ENCODE measurements around the gene NTRK3. TPM values are rescaled to one million over a fixed set of nuclear protein-coding genes. Genes with fewer than 3 reads are reported as not detected.

Gene NTRK3
- total RNA-seq, 1 donor from 2014 or later, result 3.5 TPM

DNA sequence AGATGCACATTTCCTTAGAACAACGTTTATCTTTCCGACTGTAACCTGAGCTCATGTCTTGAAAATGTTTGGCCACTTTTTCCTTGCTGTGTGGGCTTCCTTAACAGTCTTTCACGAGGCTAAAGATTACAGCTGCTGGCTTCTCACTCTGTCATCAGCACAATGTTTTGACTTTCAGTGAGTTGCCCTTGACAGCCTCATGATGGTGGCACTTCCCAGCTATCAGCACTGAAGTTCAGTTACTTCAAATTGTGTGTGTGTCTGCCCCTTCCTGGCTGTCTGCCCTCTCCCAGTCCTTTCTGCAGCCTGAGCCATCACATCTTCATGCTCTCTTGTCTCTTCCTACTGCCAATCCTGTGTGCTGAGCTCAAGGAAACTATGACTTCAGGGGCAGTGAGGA, 152.2 kb downstream of the NTRK3 start:
- intact Hi-C loops (cut with DNase I), result no loop called here

GRCh38 chr15:88100181-88100580, 156.4 kb downstream of the NTRK3 start:
- Histone ChIP-seq H3K27me3 (ENCODE audit: low read depth) (no peaks in the 10 kb centered on the region), H3K4me1 (no peaks in the 10 kb centered on the region), H3K27ac (no peak overlapping the region), H3K9me3 (no peaks in the 10 kb centered on the region), H3K36me3 (no peaks in the 10 kb centered on the region), H3K4me3 (no peak overlapping the region)
- intact Hi-C loops (cut with DNase I), result no loop called here
- DNase-seq (no peak), ATAC-seq (no peak)
- TF ChIP-seq CTCF (IDR thresholded peaks at IDR 0.05), result no peak

More for the DNA sequence above, 152.2 kb downstream of the NTRK3 start:
- Histone ChIP-seq H3K9me3 (no peaks in the 10 kb centered on the region), H3K36me3 (no peaks in the 10 kb centered on the region), H3K27ac (no peak overlapping the region), H3K4me1 (no peaks in the 10 kb centered on the region), H3K4me3 (no peak overlapping the region), H3K27me3 (ENCODE audit: low read depth) (no peaks in the 10 kb centered on the region)
- no peak for TF ChIP-seq CTCF (IDR thresholded peaks at IDR 0.05)
- DNase-seq (no peak), ATAC-seq (no peak)

GRCh38 chr15:88098361-88098760, 158.2 kb downstream of the NTRK3 start:
- intact Hi-C loops (cut with DNase I), result no loop called here
- no peaks in the 10 kb centered on the region for H3K9me3 ChIP-seq
- no peaks in the 10 kb centered on the region for H3K27me3 ChIP-seq (ENCODE audit: low read depth)
- no peak for ATAC-seq
- H3K4me3 ChIP-seq, result no peak overlapping the region
- DNase-seq, result no peak
- H3K36me3 ChIP-seq, result no peaks in the 10 kb centered on the region
- H3K27ac ChIP-seq, result no peak overlapping the region
- no peaks in the 10 kb centered on the region for H3K4me1 ChIP-seq
- no peak for TF ChIP-seq CTCF (IDR thresholded peaks at IDR 0.05)

- Histone ChIP-seq H3K36me3 (no peaks in the 10 kb centered on the region), H3K4me3 (no peak overlapping the region), H3K4me1 (peaks cover 6% of the 10 kb centered on the region), H3K9me3 (no peaks in the 10 kb centered on the region), H3K27ac (no peak overlapping the region), H3K27me3 (ENCODE audit: low read depth) (no peaks in the 10 kb centered on the region)
- intact Hi-C loops (cut with DNase I), result no loop called here
- no peak for DNase-seq
- no peak for TF ChIP-seq CTCF (IDR thresholded peaks at IDR 0.05)
- ATAC-seq, result no peak
Measured at GRCh38 chr15:88091444-88092016, 165.0 kb downstream of the NTRK3 start.

DNA sequence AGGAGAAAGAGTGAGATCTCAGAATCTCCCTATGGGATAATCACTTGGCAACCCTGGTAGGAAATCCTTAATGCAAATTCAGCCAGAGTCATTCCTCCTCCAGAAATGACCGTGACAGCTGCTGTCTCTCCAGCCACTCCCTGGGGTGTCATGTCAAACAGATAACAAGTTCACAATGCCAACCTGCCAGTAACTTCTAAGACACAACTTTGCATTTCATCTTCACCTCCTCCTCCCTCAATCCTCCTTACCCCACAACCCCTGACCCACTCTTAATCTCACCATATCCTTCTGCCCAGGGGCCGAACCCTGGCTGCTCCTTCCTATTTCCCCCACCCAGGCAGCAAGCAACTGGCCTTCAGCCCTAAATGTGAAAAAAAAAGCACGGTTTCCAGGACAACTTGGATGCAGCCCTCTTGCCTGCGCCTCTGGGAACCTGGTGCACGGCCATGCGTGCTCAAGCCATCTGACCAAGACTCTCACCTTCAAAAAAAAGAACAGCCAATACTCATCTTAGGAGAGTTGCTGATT, 166.0 kb downstream of the NTRK3 start:
- intact Hi-C loops (cut with DNase I), result no loop called here

More for the DNA sequence above, 166.0 kb downstream of the NTRK3 start:
- H3K4me1 ChIP-seq, result peaks cover 6% of the 10 kb centered on the region
- H3K4me3 ChIP-seq, result no peak overlapping the region
- no peak for TF ChIP-seq CTCF (IDR thresholded peaks at IDR 0.05)
- H3K27me3 ChIP-seq (ENCODE audit: low read depth), result no peaks in the 10 kb centered on the region
- no peaks in the 10 kb centered on the region for H3K36me3 ChIP-seq
- H3K27ac ChIP-seq, result no peak overlapping the region
- H3K9me3 ChIP-seq, result no peaks in the 10 kb centered on the region
- ATAC-seq (peak; percentile 32 to 42), DNase-seq (no peak)

All from lower lobe of right lung (tissue), 2 donors.